GM21381 (cell line): ENCODE results near the gene SLC35E1.

Experiments
- ATAC-seq: cut with Tn5 transposase; IDR thresholded peaks from one replicate; pipeline ENCODE4 v1.9.1; 2021; ENCODE audit warnings: mild to moderate bottlenecking, moderate library complexity; ENCODE audit not compliant: unreplicated experiment

The SLC35E1 gene

GRCh38 chr19:16599655-16600346 is 27.6 kb upstream of the SLC35E1 start:
- ATAC-seq, result no peak

- no peak for ATAC-seq
Observed at GRCh38 chr19:16598848-16599247, 26.6 kb upstream of the SLC35E1 start.

DNA sequence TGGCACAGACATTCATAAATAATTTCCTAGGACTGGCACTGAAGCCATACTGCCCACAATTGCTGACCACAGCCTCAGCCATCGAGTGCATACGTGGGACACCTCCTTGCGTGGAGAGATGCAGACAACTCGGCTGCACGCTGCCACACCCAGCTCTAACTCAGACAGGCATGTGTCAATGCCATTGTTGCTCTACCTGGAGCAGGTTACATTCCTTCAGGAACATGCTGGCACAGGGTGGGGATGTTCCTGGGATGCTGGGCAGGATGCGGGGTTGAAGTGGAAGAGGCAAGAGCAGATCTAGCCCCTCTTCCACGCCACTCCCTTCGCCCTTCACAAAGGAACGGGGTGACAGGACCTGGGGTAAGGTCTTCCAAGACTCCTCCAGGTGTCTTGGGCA is 24.2 kb upstream of the SLC35E1 start:
- no peak for ATAC-seq

DNA sequence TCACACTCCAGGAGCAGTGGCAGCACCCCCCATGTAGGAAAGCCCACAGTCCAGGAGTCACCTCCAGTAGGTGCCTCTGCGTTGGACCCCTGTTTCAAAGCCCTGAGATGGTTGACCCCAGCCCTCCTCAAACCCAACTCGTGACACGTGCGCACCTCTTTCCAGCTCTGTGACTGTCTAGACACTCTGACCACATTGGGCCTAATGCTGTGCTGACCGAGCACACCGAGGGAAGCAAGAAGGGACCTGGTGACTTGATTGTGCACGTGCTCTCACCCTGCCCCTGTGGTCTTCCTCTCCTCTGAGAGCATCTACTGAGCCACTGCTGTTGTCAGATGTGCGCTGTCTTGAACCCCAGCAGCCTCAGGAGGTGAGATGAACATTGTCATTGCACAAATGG is 22.9 kb upstream of the SLC35E1 start:
- no peak for ATAC-seq

GRCh38 chr19:16594681-16595091 is 22.5 kb upstream of the SLC35E1 start:
- no peak for ATAC-seq

GRCh38 chr19:16594131-16594586 is 21.9 kb upstream of the SLC35E1 start:
- no peak for ATAC-seq

- no peak for ATAC-seq
Observed at GRCh38 chr19:16593181-16593580, 21.0 kb upstream of the SLC35E1 start.

GRCh38 chr19:16591803-16592556 is 19.8 kb upstream of the SLC35E1 start:
- no peak for ATAC-seq

GRCh38 chr19:16590876-16591802 is 18.9 kb upstream of the SLC35E1 start:
- ATAC-seq, result no peak

- no peak for ATAC-seq
Observed at GRCh38 chr19:16589917-16590316, 17.7 kb upstream of the SLC35E1 start.

- peak; percentile 6 for ATAC-seq
Observed at GRCh38 chr19:16588824-16589577, 16.8 kb upstream of the SLC35E1 start.

- ATAC-seq, result peak; percentile 39
Observed at GRCh38 chr19:16587833-16588823, 15.9 kb upstream of the SLC35E1 start.

GRCh38 chr19:16586991-16587832 is 15.0 kb upstream of the SLC35E1 start:
- no peak for ATAC-seq

- no peak for ATAC-seq
Observed at GRCh38 chr19:16586477-16586871, 14.3 kb upstream of the SLC35E1 start.

- peak; percentile 27 for ATAC-seq
Observed at GRCh38 chr19:16585808-16586476, 13.7 kb upstream of the SLC35E1 start.

GRCh38 chr19:16585094-16585801 is 13.0 kb upstream of the SLC35E1 start:
- no peak for ATAC-seq
